Measurements from ENCODE around the gene PDE6D.

DNA sequence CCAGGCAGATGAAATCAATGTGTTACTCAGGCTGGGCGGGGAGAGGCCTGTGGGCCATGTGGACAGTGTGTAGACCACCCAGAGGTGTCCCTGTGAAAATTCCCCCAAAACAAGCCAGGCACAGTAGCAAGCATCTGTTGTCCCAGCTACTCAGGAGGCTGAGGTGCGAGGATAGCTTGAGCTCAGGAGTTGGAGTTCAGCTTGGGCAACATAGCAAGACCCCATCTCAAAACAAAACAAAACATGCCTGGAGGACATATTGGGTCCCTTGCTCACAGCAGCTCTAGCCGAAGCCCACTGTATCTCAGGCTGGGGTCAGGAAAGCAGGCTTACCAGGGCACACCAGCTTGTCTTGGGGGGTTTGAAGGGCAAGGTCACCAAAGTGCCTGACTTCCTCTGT lies 77.1 kb downstream of the PDE6D start:
- TF ChIP-seq, protein P1, sequence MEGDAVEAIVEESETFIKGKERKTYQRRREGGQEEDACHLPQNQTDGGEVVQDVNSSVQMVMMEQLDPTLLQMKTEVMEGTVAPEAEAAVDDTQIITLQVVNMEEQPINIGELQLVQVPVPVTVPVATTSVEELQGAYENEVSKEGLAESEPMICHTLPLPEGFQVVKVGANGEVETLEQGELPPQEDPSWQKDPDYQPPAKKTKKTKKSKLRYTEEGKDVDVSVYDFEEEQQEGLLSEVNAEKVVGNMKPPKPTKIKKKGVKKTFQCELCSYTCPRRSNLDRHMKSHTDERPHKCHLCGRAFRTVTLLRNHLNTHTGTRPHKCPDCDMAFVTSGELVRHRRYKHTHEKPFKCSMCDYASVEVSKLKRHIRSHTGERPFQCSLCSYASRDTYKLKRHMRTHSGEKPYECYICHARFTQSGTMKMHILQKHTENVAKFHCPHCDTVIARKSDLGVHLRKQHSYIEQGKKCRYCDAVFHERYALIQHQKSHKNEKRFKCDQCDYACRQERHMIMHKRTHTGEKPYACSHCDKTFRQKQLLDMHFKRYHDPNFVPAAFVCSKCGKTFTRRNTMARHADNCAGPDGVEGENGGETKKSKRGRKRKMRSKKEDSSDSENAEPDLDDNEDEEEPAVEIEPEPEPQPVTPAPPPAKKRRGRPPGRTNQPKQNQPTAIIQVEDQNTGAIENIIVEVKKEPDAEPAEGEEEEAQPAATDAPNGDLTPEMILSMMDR (CRISPR knock-in tag; IDR thresholded peaks at IDR 0.05), result no peak
- TF ChIP-seq KDM5A (IDR thresholded peaks at IDR 0.05; ENCODE audit: borderline replicate concordance, low read length) (no peak), SRF (IDR thresholded peaks at IDR 0.05; ENCODE audit: low read depth, low read length) (no peak), HDAC6 (IDR thresholded peaks at IDR 0.05; ENCODE audit: low read depth, low read length) (no peak), ZNF605 (CRISPR knock-in tag; IDR thresholded peaks at IDR 0.05) (no peak), HMGA1 (CRISPR knock-in tag; conservative IDR thresholded peaks at IDR 0.05) (no peak), ZNF232 (CRISPR knock-in tag; IDR thresholded peaks at IDR 0.05; ENCODE audit: borderline replicate concordance) (no peak), SP2 (CRISPR knock-in tag; IDR thresholded peaks at IDR 0.05) (no peak)
- TF ChIP-seq, protein P2, sequence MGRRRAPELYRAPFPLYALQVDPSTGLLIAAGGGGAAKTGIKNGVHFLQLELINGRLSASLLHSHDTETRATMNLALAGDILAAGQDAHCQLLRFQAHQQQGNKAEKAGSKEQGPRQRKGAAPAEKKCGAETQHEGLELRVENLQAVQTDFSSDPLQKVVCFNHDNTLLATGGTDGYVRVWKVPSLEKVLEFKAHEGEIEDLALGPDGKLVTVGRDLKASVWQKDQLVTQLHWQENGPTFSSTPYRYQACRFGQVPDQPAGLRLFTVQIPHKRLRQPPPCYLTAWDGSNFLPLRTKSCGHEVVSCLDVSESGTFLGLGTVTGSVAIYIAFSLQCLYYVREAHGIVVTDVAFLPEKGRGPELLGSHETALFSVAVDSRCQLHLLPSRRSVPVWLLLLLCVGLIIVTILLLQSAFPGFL (CRISPR knock-in tag; IDR thresholded peaks at IDR 0.05), result no peak
- TF ChIP-seq, protein P3, sequence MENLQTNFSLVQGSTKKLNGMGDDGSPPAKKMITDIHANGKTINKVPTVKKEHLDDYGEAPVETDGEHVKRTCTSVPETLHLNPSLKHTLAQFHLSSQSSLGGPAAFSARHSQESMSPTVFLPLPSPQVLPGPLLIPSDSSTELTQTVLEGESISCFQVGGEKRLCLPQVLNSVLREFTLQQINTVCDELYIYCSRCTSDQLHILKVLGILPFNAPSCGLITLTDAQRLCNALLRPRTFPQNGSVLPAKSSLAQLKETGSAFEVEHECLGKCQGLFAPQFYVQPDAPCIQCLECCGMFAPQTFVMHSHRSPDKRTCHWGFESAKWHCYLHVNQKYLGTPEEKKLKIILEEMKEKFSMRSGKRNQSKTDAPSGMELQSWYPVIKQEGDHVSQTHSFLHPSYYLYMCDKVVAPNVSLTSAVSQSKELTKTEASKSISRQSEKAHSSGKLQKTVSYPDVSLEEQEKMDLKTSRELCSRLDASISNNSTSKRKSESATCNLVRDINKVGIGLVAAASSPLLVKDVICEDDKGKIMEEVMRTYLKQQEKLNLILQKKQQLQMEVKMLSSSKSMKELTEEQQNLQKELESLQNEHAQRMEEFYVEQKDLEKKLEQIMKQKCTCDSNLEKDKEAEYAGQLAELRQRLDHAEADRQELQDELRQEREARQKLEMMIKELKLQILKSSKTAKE (CRISPR knock-in tag; IDR thresholded peaks at IDR 0.05; ENCODE audit: borderline replicate concordance), result no peak
